Activated CD4-positive, alpha-beta T cell treated with anti-CD3 and anti-CD28 coated beads, Interleukin-2, amount 50 U/mL, for 48 hours (primary cell): ENCODE measurements around the gene SPDYE5.
"Not testable (repeated sequence)": the region's sequence is repeated elsewhere in the genome, so short reads cannot be mapped to it uniquely, and the experiment has no call there.

Source experiments
- DNase-seq, 2 experiments: peaks; one replicate each; pipeline ENCODE4 v3.0.0-alpha.2; 2020

The SPDYE5 gene

GRCh38 chr7:75492020-75492419 lies at the start of gene SPDYE5:
Gene SPDYE5, plus strand, starts transcription at chr7:75492320. Its CDS starts 1,728 bp downstream, at chr7:75494048.
- not testable (repeated sequence) for DNase-seq

- peak; percentile 21 to 37 for DNase-seq
Observed at GRCh38 chr7:75442465-75443111, 49.5 kb upstream of the SPDYE5 start.

- not testable (repeated sequence) for DNase-seq
Observed at GRCh38 chr7:75449946-75450345, 42.2 kb upstream of the SPDYE5 start.

GRCh38 chr7:75452494-75452955 lies 39.6 kb upstream of the SPDYE5 start:
- not testable (repeated sequence) for DNase-seq

GRCh38 chr7:75456403-75456802 lies 35.7 kb upstream of the SPDYE5 start:
- DNase-seq = not testable (repeated sequence)

- DNase-seq = not testable (repeated sequence)
Observed at GRCh38 chr7:75458034-75458433, 34.1 kb upstream of the SPDYE5 start.

- not testable (repeated sequence) for DNase-seq
Observed at GRCh38 chr7:75460541-75460940, 31.6 kb upstream of the SPDYE5 start.

- not testable (repeated sequence) for DNase-seq
Observed at GRCh38 chr7:75470166-75470565, 22.0 kb upstream of the SPDYE5 start.

- not testable (repeated sequence) for DNase-seq
Observed at GRCh38 chr7:75477457-75477856, 14.7 kb upstream of the SPDYE5 start.

GRCh38 chr7:75480313-75480712 lies 11.8 kb upstream of the SPDYE5 start:
- not testable (repeated sequence) for DNase-seq

- DNase-seq = peak; percentile 8 to 26
Observed at GRCh38 chr7:75485355-75485978, 6.7 kb upstream of the SPDYE5 start.

- DNase-seq = peak; percentile 89 to 93
Observed at GRCh38 chr7:75485979-75486643, 6.0 kb upstream of the SPDYE5 start, which contains the start of gene POM121C. Gene POM121C, minus strand, starts transcription at chr7:75486299. Its CDS starts 44,803 bp downstream, at chr7:75441496.

- not testable (repeated sequence) for DNase-seq
Observed at GRCh38 chr7:75509033-75509432, 16.9 kb downstream of the SPDYE5 start.

GRCh38 chr7:75518842-75519241 lies 26.7 kb downstream of the SPDYE5 start:
- not testable (repeated sequence) for DNase-seq

GRCh38 chr7:75521727-75522126 lies 29.6 kb downstream of the SPDYE5 start:
- DNase-seq = not testable (repeated sequence)

GRCh38 chr7:75527224-75527722 lies 35.2 kb downstream of the SPDYE5 start:
- peak; percentile 10 to 16 for DNase-seq

GRCh38 chr7:75531359-75531821 lies 39.3 kb downstream of the SPDYE5 start:
- DNase-seq = no peak

GRCh38 chr7:75532639-75533038 lies 40.5 kb downstream of the SPDYE5 start:
- no peak for DNase-seq

GRCh38 chr7:75533926-75534325 lies 41.8 kb downstream of the SPDYE5 start:
- DNase-seq = no peak

GRCh38 chr7:75534727-75535307 lies 42.7 kb downstream of the SPDYE5 start:
- no peak for DNase-seq

GRCh38 chr7:75536491-75536890 lies 44.4 kb downstream of the SPDYE5 start:
- DNase-seq = no peak

GRCh38 chr7:75536940-75537538 lies 44.9 kb downstream of the SPDYE5 start:
- no peak for DNase-seq
